ENCODE results near the gene NCAPH2. TPM values are rescaled to one million over a fixed set of nuclear protein-coding genes. Genes with fewer than 3 reads are reported as not detected.
A peak's percentile ranks its signal among the peaks of the same experiment; 100 is the strongest.

The NCAPH2 gene
- total and polyA plus RNA-seq, 2 of the 8 experiments (the other 6 are each of a cell fraction or from before 2014, with no cell fraction given): 62.2 to 81.6 TPM

- 53% methylated on average over 13 of the region's 13 CpGs; no CpG with 5 or more reads in 1 of the 2 experiments for WGBS, 2 experiments (ENCODE audit: extremely low coverage in 1 of 2, insufficient coverage in 1 of 2, insufficient read length in 1 of 2, insufficient replicate concordance in 2 of 2, low coverage in 1 of 2, low lambda C conversion rate in 2 of 2, missing lambda C conversion rate in 1 of 2)
- Histone ChIP-seq H3K27ac (ENCODE audit: low read depth, low read length) (no peak overlapping the region), H3K27me3 (replicated peaks in 1 of 4; ENCODE audit: control insufficient read depth in 3 of 4, extremely low read depth in 1 of 4, insufficient read depth in 3 of 4, low read length in 3 of 4) (no peaks in the 10 kb centered on the region), H3K79me1 (ENCODE audit: low read depth, low read length) (no peaks in the 10 kb centered on the region), H3K18ac (ENCODE audit: extremely low read depth, low read length) (no peak overlapping the region), H3K56ac (replicated peaks; ENCODE audit: insufficient read length, low read depth, low read length) (no peak overlapping the region), H2AFZ (ENCODE audit: low read length) (no peak overlapping the region), H3K4me1 (replicated peaks in 1 of 4; ENCODE audit: control insufficient read depth in 3 of 4, insufficient read depth in 4 of 4, low read length in 3 of 4) (peaks cover 0 to 3% (median 0%) of the 10 kb centered on the region in 4 experiments; a peak in 2 of 7 replicates), H3K14ac (ENCODE audit: insufficient read length) (no peak overlapping the region), H3K4me3 (ENCODE audit: extremely low read depth in 1 of 4, insufficient read depth in 2 of 4, low read depth in 3 of 4, low read length in 4 of 4) (no peak overlapping the region; a peak in 1 of 8 replicates), H2BK20ac (ENCODE audit: low read length) (no peak overlapping the region), H4K91ac (replicated peaks; ENCODE audit: insufficient read length, low read length) (no peak overlapping the region), H3K23ac (ENCODE audit: insufficient read length) (no peak overlapping the region), H4K8ac (ENCODE audit: extremely low read depth, insufficient read depth, low read length) (no peak overlapping the region; the same call in 1 of the 2 replicates), H2AK5ac (ENCODE audit: low read depth, low read length) (no peak overlapping the region), H2BK12ac (ENCODE audit: low read depth, low read length) (no peak overlapping the region), H3K79me2 (ENCODE audit: control insufficient read depth in 1 of 2, insufficient read depth in 2 of 2, low read length in 2 of 2) (no peaks in the 10 kb centered on the region), H2BK5ac (ENCODE audit: low read depth, low read length) (no peak overlapping the region), H3K36me3 (ENCODE audit: control insufficient read depth in 2 of 4, insufficient read depth in 4 of 4, low read length in 3 of 4) (no peaks in the 10 kb centered on the region), H2BK120ac (replicated peaks; ENCODE audit: low read depth, low read length) (no peak overlapping the region), H3K23me2 (ENCODE audit: low read depth, low read length) (no peaks in the 10 kb centered on the region), H3K4me2 (ENCODE audit: insufficient read depth in 1 of 2, low read depth in 2 of 2, low read length in 2 of 2) (no peak overlapping the region), H3K9ac (replicated peaks in 1 of 4; ENCODE audit: extremely low read depth in 1 of 4, low read depth in 3 of 4, low read length in 3 of 4) (no peak overlapping the region), H2BK15ac (ENCODE audit: low read length) (no peak overlapping the region; the same call in 1 of the 2 replicates), H3K4ac (replicated peaks; ENCODE audit: insufficient read length, low read depth, low read length) (no peak overlapping the region), H3K9me3 (ENCODE audit: insufficient read depth in 2 of 2, low read depth in 1 of 2, low read length in 1 of 2) (no peaks in the 10 kb centered on the region), H4K5ac (ENCODE audit: insufficient read length, low read depth, low read length) (no peak overlapping the region), H4K20me1 (replicated peaks in 1 of 2; ENCODE audit: control insufficient read depth in 1 of 2, insufficient read depth in 2 of 2, low read length in 2 of 2) (no peaks in the 10 kb centered on the region)
- FAIRE-seq: peak; percentile 95
- POLR2A ChIA-PET (ENCODE audit: partially characterized antibody): interaction anchor here (0.6 to 3.8 kb wide), 5 partner anchors 8 to 75 kb away, joined by 3 to 20 read pairs (median 5); partner anchors contain the start of genes ADM2 and MIOX
- CTCF ChIA-PET (ENCODE audit: partially characterized antibody): interaction anchor here (0.8 to 4.5 kb wide), 30 partner anchors 9 to 248 kb away, joined by 3 to 54 read pairs (median 4); partner anchors contain the start of genes ADM2, LMF2, MIOX and NCAPH2
- peak; percentile 56 to 87 for DNase-seq (ENCODE audit: low read depth in 1 of 2, low spot score in 2 of 2)
- TF ChIP-seq MAX (IDR thresholded peaks at IDR 0.05): 0 out of 2 replicates have a peak, but pooled peaks have one; percentile 8
- TF ChIP-seq EGR1 (IDR thresholded peaks at IDR 0.05; ENCODE audit: borderline replicate concordance, low read depth, low read length): no peak
- no peak for TF ChIP-seq USF2 (IDR thresholded peaks at IDR 0.05; ENCODE audit: low read length)
- peak; percentile 84 to 86 for TF ChIP-seq RAD21 (IDR thresholded peaks at IDR 0.05 in 1 of 2, conservative IDR thresholded peaks at IDR 0.05 in 1 of 2; ENCODE audit: low read depth in 2 of 2, low read length in 2 of 2)
- TF ChIP-seq CBX8 (IDR thresholded peaks at IDR 0.05; ENCODE audit: borderline replicate concordance, low read depth, low read length): no peak
- no peak for TF ChIP-seq RXRA (IDR thresholded peaks at IDR 0.05; ENCODE audit: insufficient read depth, low read depth, low read length)
- peak in 1 of 2 experiments; percentile 61; a peak in 1 of 4 replicates for TF ChIP-seq SIN3A (conservative IDR thresholded peaks at IDR 0.05 in 1 of 2, IDR thresholded peaks at IDR 0.05 in 1 of 2; ENCODE audit: low read depth in 1 of 2, low read length in 2 of 2)
- TF ChIP-seq RFX5 (IDR thresholded peaks at IDR 0.05; ENCODE audit: borderline replicate concordance, low read depth, low read length): no peak
These were observed 9.6 kb upstream of the NCAPH2 start for GRCh38 chr22:50498322-50498890.

Measured in H1 (cell line).